HepG2 (cell line): Measurements from ENCODE around the gene A1CF. TPM values are rescaled to one million over a fixed set of nuclear protein-coding genes. Genes with fewer than 3 reads are reported as not detected.

Experiments used
- ATAC-seq: fragments of 200-7000 bp; cut with Tn5 transposase; 3 replicates; pipeline ENCODE4 v1.9.1; 2020; ENCODE audit warnings: mild to moderate bottlenecking, moderate library complexity
- BruUV-seq: library from RNA; stranded (reverse); fragments of 400-500 nt; replicated peaks from 2 replicates; lab custom pipeline; 2021; lab: Mats Ljungman, UMichigan
- CTCF ChIA-PET: fragments of 300-600 bp; formaldehyde crosslinking; extraction: SDS; loops from one replicate; lab custom pipeline; 2021; ENCODE audit warnings: low total read pairs, inconsistent platforms, low intra/inter-chr PET ratio; lab: Yijun Ruan, JAX
- POLR2A ChIA-PET: fragments of 350-600 bp; sonication (Branson Sonifier 250); formaldehyde crosslinking; loops from one replicate; lab custom pipeline; 2020; ENCODE audit warnings: antibody characterized with exemption, inconsistent platforms; lab: Yijun Ruan, JAX
- DNase-seq: peaks from one replicate; pipeline ENCODE4 v3.0.0-alpha.2; 2015; ENCODE audit warnings: low spot score
- FAIRE-seq: peaks from 3 replicates; lab custom pipeline; 2011; peaks lifted over from hg19 to GRCh38; lab: Jason Lieb, UNC
- H2AFZ ChIP-seq: one replicate; pipeline ENCODE4 v1.6.1; 2011; ENCODE audit warnings: low read length, inconsistent platforms
- H3K27ac ChIP-seq: fragments of 300-600 bp; 3 replicates; pipeline ENCODE4 v1.8.0; 2011; ENCODE audit warnings: mixed run types, mild to moderate bottlenecking, mixed read lengths, low read length, inconsistent platforms; ENCODE audit not compliant: insufficient read depth; ENCODE audit errors: extremely low read length
- H3K27me3 ChIP-seq, 2 experiments: fragments of 200-600 bp in 1 of 2; 2 replicates in 1 of 2; 3 replicates in 1 of 2; pipeline versions ENCODE4 v1.6.0 to v1.8.0; 2011; ENCODE audit warnings: low read length in 2 of 2, mild to moderate bottlenecking in 2 of 2, moderate library complexity in 2 of 2, inconsistent platforms in 1 of 2; ENCODE audit not compliant: insufficient read depth in 2 of 2, control insufficient read depth in 1 of 2
- H3K36me3 ChIP-seq, 2 experiments: fragments of 200-600 bp in 1 of 2; replicated peaks in 1 of 2; 2 replicates in 1 of 2; 3 replicates in 1 of 2; pipeline versions ENCODE4 v1.5.1 to v1.8.0; 2011; ENCODE audit warnings: low read length in 2 of 2, inconsistent platforms in 1 of 2; ENCODE audit not compliant: insufficient read depth in 2 of 2, control insufficient read depth in 1 of 2
- H3K4me1 ChIP-seq: 2 replicates; pipeline ENCODE4 v1.5.1; 2012; ENCODE audit warnings: low read length, inconsistent platforms; ENCODE audit not compliant: insufficient read depth
- H3K4me2 ChIP-seq: 2 replicates; pipeline ENCODE4 v1.6.0; 2011; ENCODE audit warnings: low read depth, low read length, inconsistent platforms
- H3K4me3 ChIP-seq, 3 experiments: fragments of 200-600 bp in 1 of 3; sonication (generic), shearing (Covaris generic) in 1 of 3; replicated peaks in 1 of 3; 2 replicates each; pipeline ENCODE4 v1.5.1; 2011 to 2016; ENCODE audit warnings: low read length in 3 of 3, inconsistent platforms in 2 of 3, low read depth in 2 of 3, mild to moderate bottlenecking in 2 of 3, control low read depth in 1 of 3, mixed read lengths in 1 of 3; ENCODE audit not compliant: insufficient read depth in 1 of 3
- H3K79me2 ChIP-seq: one replicate; pipeline ENCODE4 v1.6.1; 2011; ENCODE audit warnings: low read length, inconsistent platforms; ENCODE audit not compliant: insufficient read depth
- H3K9ac ChIP-seq: 2 replicates; pipeline ENCODE4 v1.6.0; 2011; ENCODE audit warnings: mild to moderate bottlenecking, low read depth, low read length, inconsistent platforms; ENCODE audit not compliant: insufficient read depth
- H3K9me3 ChIP-seq: 2 replicates; pipeline ENCODE4 v1.5.1; 2012; ENCODE audit warnings: mild to moderate bottlenecking, low read length
- H4K20me1 ChIP-seq: 2 replicates; pipeline ENCODE4 v1.6.0; 2011; ENCODE audit warnings: inconsistent platforms, mild to moderate bottlenecking, low read length, moderate library complexity; ENCODE audit not compliant: insufficient read depth
- BCL6 ChIP-seq: IDR thresholded peaks from 2 replicates; pipeline ENCODE4 v1.6.1; 2016; ENCODE audit warnings: missing genetic modification reagents, missing compliant biosample characterization
- GTF3A ChIP-seq: sonication (generic); formaldehyde crosslinking; conservative IDR thresholded peaks from 2 replicates; pipeline ENCODE4 v1.4.0; 2020; ENCODE audit warnings: mild to moderate bottlenecking, missing genetic modification reagents
- HDAC1 ChIP-seq: sonication (generic); formaldehyde crosslinking; IDR thresholded peaks from 2 replicates; pipeline ENCODE4 v1.5.1; 2020; ENCODE audit warnings: mild to moderate bottlenecking, missing genetic modification reagents
- ISL2 ChIP-seq: sonication (generic); formaldehyde crosslinking; IDR thresholded peaks from 2 replicates; pipeline ENCODE4 v1.5.0; 2020; ENCODE audit warnings: missing genetic modification reagents
- NR2C2 ChIP-seq: sonication (generic); formaldehyde crosslinking; IDR thresholded peaks from 2 replicates; pipeline ENCODE4 v1.4.0; 2020; ENCODE audit warnings: missing genetic modification reagents, mild to moderate bottlenecking, moderate library complexity, borderline replicate concordance
- TCF7 ChIP-seq: sonication (generic); IDR thresholded peaks from 2 replicates; pipeline ENCODE4 v1.6.1; 2016; ENCODE audit warnings: antibody characterized with exemption, low read depth
- THYN1 ChIP-seq: sonication (generic); formaldehyde crosslinking; IDR thresholded peaks from 2 replicates; pipeline ENCODE4 v1.8.1; 2023; ENCODE audit warnings: low read depth, mild to moderate bottlenecking, moderate library complexity, missing genetic modification reagents, borderline replicate concordance
- ZFP37 ChIP-seq: sonication (generic); formaldehyde crosslinking; IDR thresholded peaks from 2 replicates; pipeline ENCODE4 v1.4.0; 2020; ENCODE audit warnings: missing genetic modification reagents, borderline replicate concordance
- ZNF234 ChIP-seq: sonication (generic); formaldehyde crosslinking; conservative IDR thresholded peaks from 2 replicates; pipeline ENCODE4 v1.5.1; 2020; ENCODE audit warnings: mild to moderate bottlenecking, missing genetic modification reagents
- ZNF460 ChIP-seq: sonication (generic); formaldehyde crosslinking; IDR thresholded peaks from 2 replicates; pipeline ENCODE4 v1.5.1; 2020; ENCODE audit warnings: missing genetic modification reagents, mild to moderate bottlenecking, borderline replicate concordance
- ZNF724P ChIP-seq: sonication (generic); formaldehyde crosslinking; IDR thresholded peaks from 2 replicates; pipeline ENCODE4 v1.8.0; 2022; ENCODE audit warnings: missing genetic modification reagents, borderline replicate concordance
- ZNF83 ChIP-seq: sonication (generic); formaldehyde crosslinking; IDR thresholded peaks from 2 replicates; pipeline ENCODE4 v1.4.0; 2020; ENCODE audit warnings: missing genetic modification reagents, mild to moderate bottlenecking, borderline replicate concordance
- WGBS: methylation state at CpG from one replicate; pipeline ENCODE4 v1.1.6; 2017; ENCODE audit warnings: low lambda C conversion rate; 5-methylcytosine and 5-hydroxymethylcytosine counted together
- in situ Hi-C: cut with HindIII; loops from 2 replicates; pipeline ENCODE4 v1.10.0; 2017; ENCODE audit warnings: low pct_unique_long_range_greater_than_20kb; ENCODE audit not compliant: extremely low pct_ligation_motif_present
- intact Hi-C: fragments of 100-400 bp; cut with micrococcal nuclease; formaldehyde crosslinking; loops from one replicate; pipeline ENCODE4 v1.10.0; 2022; ENCODE audit not compliant: unreplicated experiment
- polyA plus RNA-seq, 8 experiments: library from polyadenylated mRNA; depleted of rRNA in 3 of 8; stranded (reverse) in 7 of 8; unstranded in 1 of 8; fragments of >200 nt; fragmentation: Illumina TruSeq in 4 of 8; extraction: Trizol in 4 of 8; gene quantifications; 2 replicates each; pipeline versions ENCODE4 v1.2.1 to v1.2.3, GENCODE V29; 2011 to 2016; ENCODE audit warnings: low read depth in 4 of 8, missing spikeins in 1 of 8, mixed read lengths in 1 of 8; ENCODE audit not compliant: insufficient read depth in 1 of 8
- total RNA-seq, 5 experiments: library from RNA; depleted of rRNA; stranded (reverse); fragments of >200 nt; fragmentation: Illumina TruSeq; extraction: Trizol; gene quantifications; 2 replicates each; pipeline ENCODE4 v1.2.3, GENCODE V29; 2016; ENCODE audit warnings: low read depth in 1 of 5
- TF ChIP-seq, protein P1 (sequence below): sonication (generic); formaldehyde crosslinking; IDR thresholded peaks from 2 replicates; pipeline ENCODE4 v1.4.0; 2020; ENCODE audit warnings: missing genetic modification reagents, mild to moderate bottlenecking, borderline replicate concordance

Gene A1CF
- total and polyA plus RNA-seq, 2 of the 13 experiments (the other 11 are each of a cell fraction or from before 2014, with no cell fraction given), result 56.1 to 58.1 TPM

DNA sequence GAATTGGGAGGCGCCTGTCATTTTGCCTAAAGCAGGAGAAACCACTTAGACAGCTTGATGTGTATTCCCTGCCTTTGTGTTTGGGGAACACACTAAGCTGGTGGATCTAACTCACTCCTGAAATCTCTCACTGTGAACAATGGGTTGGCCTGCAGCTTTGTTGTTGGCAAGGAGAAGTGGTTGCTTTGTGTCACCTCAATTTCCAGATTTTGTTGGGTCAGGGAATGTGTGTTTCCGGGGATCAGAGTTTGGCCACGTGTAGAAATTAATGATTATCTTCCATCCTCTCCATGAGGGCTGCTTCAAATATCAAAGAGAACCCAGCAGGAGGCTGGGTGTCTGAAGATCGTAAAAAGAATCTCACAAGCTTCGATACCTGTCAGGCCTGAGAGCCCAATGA is 27.8 kb downstream of the A1CF start:
- FAIRE-seq (no peak), DNase-seq (no peak), ATAC-seq (no peak)
- intact Hi-C loops (no loop called here), in situ Hi-C loops (no loop called here)
- peaks cover 2% of the 10 kb centered on the region; the same call in 1 of the 2 replicates for H4K20me1 ChIP-seq
- POLR2A ChIA-PET, result no interaction called here
- H2AFZ ChIP-seq, result no peak overlapping the region
- H3K4me1 ChIP-seq, result no peaks in the 10 kb centered on the region
- CTCF ChIA-PET, result no interaction called here
- no TSS peak for BruUV-seq
- no peaks in the 10 kb centered on the region for H3K9me3 ChIP-seq
- H3K79me2 ChIP-seq, result no peaks in the 10 kb centered on the region
- TF ChIP-seq ZNF83, result no peak
- TF ChIP-seq GTF3A (CRISPR knock-in tag), result no peak
- no peak for TF ChIP-seq HDAC1 (CRISPR knock-in tag)
- no peak for TF ChIP-seq THYN1
- TF ChIP-seq BCL6 (CRISPR knock-in tag), result no peak
- TF ChIP-seq ISL2 (CRISPR knock-in tag), result no peak
- TF ChIP-seq ZNF234 (CRISPR knock-in tag), result no peak
- TF ChIP-seq ZNF460 (CRISPR knock-in tag), result no peak
- TF ChIP-seq, protein P1, sequence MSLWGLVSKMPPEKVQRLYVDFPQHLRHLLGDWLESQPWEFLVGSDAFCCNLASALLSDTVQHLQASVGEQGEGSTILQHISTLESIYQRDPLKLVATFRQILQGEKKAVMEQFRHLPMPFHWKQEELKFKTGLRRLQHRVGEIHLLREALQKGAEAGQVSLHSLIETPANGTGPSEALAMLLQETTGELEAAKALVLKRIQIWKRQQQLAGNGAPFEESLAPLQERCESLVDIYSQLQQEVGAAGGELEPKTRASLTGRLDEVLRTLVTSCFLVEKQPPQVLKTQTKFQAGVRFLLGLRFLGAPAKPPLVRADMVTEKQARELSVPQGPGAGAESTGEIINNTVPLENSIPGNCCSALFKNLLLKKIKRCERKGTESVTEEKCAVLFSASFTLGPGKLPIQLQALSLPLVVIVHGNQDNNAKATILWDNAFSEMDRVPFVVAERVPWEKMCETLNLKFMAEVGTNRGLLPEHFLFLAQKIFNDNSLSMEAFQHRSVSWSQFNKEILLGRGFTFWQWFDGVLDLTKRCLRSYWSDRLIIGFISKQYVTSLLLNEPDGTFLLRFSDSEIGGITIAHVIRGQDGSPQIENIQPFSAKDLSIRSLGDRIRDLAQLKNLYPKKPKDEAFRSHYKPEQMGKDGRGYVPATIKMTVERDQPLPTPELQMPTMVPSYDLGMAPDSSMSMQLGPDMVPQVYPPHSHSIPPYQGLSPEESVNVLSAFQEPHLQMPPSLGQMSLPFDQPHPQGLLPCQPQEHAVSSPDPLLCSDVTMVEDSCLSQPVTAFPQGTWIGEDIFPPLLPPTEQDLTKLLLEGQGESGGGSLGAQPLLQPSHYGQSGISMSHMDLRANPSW (CRISPR knock-in tag), result no peak
- no peak for TF ChIP-seq TCF7
- TF ChIP-seq NR2C2 (CRISPR knock-in tag), result no peak
- no peak for TF ChIP-seq ZFP37 (CRISPR knock-in tag)
- TF ChIP-seq ZNF724P (CRISPR knock-in tag), result no peak
- no peak overlapping the region for H3K27ac ChIP-seq
- H3K36me3 ChIP-seq, result peaks cover 4 to 33% of the 10 kb centered on the region in 2 experiments
- no peak overlapping the region for H3K4me2 ChIP-seq
- no peak overlapping the region for H3K9ac ChIP-seq
- H3K27me3 ChIP-seq, result no peaks in the 10 kb centered on the region
- H3K4me3 ChIP-seq, result no peak overlapping the region
- WGBS, result 94% methylated on average over 5 of the region's 5 CpGs
